ENCODE data around the gene UBAP2L.

DNA sequence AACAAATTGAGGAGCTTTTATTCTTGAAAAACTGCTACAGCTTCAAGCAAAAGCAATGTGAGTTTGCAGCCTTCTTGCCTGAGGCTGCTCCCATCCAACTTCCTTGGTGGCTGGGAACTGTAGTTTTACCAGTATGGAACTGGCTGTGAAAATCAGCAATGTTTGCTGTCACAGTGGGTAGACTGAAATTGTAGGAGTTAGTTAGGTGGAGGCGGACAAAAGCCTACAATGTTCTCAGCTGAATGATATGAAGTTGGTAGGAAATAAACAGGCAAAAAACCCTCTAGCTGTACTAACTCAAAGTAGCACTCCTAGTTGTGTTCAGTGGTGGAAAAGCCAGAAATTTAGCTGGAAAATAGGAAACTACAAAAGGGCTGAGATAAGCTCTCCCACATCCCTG lies 70.2 kb downstream of the UBAP2L start:
- TF ChIP-seq, protein P1, sequence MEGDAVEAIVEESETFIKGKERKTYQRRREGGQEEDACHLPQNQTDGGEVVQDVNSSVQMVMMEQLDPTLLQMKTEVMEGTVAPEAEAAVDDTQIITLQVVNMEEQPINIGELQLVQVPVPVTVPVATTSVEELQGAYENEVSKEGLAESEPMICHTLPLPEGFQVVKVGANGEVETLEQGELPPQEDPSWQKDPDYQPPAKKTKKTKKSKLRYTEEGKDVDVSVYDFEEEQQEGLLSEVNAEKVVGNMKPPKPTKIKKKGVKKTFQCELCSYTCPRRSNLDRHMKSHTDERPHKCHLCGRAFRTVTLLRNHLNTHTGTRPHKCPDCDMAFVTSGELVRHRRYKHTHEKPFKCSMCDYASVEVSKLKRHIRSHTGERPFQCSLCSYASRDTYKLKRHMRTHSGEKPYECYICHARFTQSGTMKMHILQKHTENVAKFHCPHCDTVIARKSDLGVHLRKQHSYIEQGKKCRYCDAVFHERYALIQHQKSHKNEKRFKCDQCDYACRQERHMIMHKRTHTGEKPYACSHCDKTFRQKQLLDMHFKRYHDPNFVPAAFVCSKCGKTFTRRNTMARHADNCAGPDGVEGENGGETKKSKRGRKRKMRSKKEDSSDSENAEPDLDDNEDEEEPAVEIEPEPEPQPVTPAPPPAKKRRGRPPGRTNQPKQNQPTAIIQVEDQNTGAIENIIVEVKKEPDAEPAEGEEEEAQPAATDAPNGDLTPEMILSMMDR (IDR thresholded peaks at IDR 0.05), result no peak
- no peak for TF ChIP-seq POLR2A (IDR thresholded peaks at IDR 0.05)

Data from thyroid gland (tissue), 4 donors.